Lower lobe of right lung (tissue), 2 donors: ENCODE results near the gene BICD1. TPM values are rescaled to one million over a fixed set of nuclear protein-coding genes. Genes with fewer than 3 reads are reported as not detected.

Experiments
- ATAC-seq, 2 donors: fragments of 200-7000 bp; cut with Tn5 transposase; one replicate each; pipeline ENCODE4 v1.9.1; 2020 to 2022; ENCODE audit warnings: mild to moderate bottlenecking in 2 of 2, moderate library complexity in 2 of 2
- DNase-seq: peaks from one replicate; pipeline ENCODE4 v3.0.0-alpha.2; 2020
- H3K27ac ChIP-seq: fragments of 200-600 bp; one replicate; pipeline ENCODE4 v1.8.0; 2022
- H3K27me3 ChIP-seq: fragments of 200-600 bp; one replicate; pipeline ENCODE4 v1.8.0; 2022; ENCODE audit warnings: low read depth
- H3K36me3 ChIP-seq: fragments of 200-600 bp; one replicate; pipeline ENCODE4 v1.8.0; 2022; ENCODE audit warnings: mild to moderate bottlenecking
- H3K4me1 ChIP-seq: fragments of 200-600 bp; one replicate; pipeline ENCODE4 v1.8.0; 2022
- H3K4me3 ChIP-seq: fragments of 200-600 bp; one replicate; pipeline ENCODE4 v1.8.0; 2022; ENCODE audit warnings: mild to moderate bottlenecking
- H3K9me3 ChIP-seq: fragments of 200-600 bp; one replicate; pipeline ENCODE4 v1.8.0; 2022
- intact Hi-C: fragments of 100-400 bp; cut with DNase I; formaldehyde crosslinking; loops from one replicate; pipeline ENCODE4 v1.11.0; 2022
- total RNA-seq: library from RNA; stranded (reverse); fragmentation: NEBNext Ultra II Directional; extraction: Animal tissue kit (Norgen Biotek cat#: 25700); gene quantifications from one replicate; pipeline ENCODE4 v1.2.1, GENCODE V29; 2021
- TF ChIP-seq, protein P1 (sequence below): fragments of 200-600 bp; IDR thresholded peaks from one replicate; pipeline ENCODE4 v1.8.0; 2022; ENCODE audit warnings: antibody characterized with exemption, mild to moderate bottlenecking
- donor health status: DM: no; HTN: yes; CAD: no; lungs with severe emphysema.

BICD1 gene
- total RNA-seq, 1 donor from 2014 or later: 11.0 TPM

- H3K4me1 ChIP-seq: no peaks in the 10 kb centered on the region
- no peak overlapping the region for H3K27ac ChIP-seq
- TF ChIP-seq, protein P1, sequence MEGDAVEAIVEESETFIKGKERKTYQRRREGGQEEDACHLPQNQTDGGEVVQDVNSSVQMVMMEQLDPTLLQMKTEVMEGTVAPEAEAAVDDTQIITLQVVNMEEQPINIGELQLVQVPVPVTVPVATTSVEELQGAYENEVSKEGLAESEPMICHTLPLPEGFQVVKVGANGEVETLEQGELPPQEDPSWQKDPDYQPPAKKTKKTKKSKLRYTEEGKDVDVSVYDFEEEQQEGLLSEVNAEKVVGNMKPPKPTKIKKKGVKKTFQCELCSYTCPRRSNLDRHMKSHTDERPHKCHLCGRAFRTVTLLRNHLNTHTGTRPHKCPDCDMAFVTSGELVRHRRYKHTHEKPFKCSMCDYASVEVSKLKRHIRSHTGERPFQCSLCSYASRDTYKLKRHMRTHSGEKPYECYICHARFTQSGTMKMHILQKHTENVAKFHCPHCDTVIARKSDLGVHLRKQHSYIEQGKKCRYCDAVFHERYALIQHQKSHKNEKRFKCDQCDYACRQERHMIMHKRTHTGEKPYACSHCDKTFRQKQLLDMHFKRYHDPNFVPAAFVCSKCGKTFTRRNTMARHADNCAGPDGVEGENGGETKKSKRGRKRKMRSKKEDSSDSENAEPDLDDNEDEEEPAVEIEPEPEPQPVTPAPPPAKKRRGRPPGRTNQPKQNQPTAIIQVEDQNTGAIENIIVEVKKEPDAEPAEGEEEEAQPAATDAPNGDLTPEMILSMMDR: peak; percentile 42
- DNase-seq (no peak), ATAC-seq (peak; percentile 37 to 46)
- no peak overlapping the region for H3K4me3 ChIP-seq
- peaks cover 4% of the 10 kb centered on the region for H3K36me3 ChIP-seq
- intact Hi-C loops: loop anchor here (10.0 kb wide), 1 partner anchor 238 kb away; no protein-coding TSS in a partner anchor
- H3K27me3 ChIP-seq: no peaks in the 10 kb centered on the region
- no peaks in the 10 kb centered on the region for H3K9me3 ChIP-seq
Observed at GRCh38 chr12:32302218-32303173, 195.8 kb downstream of the BICD1 start.

DNA sequence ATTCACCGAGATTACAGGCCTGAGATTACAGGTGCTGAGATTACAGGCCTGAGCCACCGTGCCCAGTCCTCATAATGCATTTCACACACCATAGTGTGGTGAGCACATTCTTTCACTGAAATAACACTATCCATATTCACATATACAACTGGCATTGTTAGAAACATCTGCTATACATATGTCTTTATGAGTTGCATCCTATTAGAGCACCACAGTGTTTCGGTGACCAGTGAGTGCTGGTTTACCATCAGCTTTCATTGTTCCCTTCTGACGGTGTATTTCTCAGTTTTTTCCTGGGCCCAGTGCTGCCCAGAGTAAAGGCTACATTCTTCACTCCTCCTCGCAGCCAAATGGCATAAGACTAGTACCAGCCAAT, 196.5 kb downstream of the BICD1 start:
- H3K9me3 ChIP-seq: no peaks in the 10 kb centered on the region
- ATAC-seq (no peak), DNase-seq (no peak)
- no peak overlapping the region for H3K27ac ChIP-seq
- no peak overlapping the region for H3K4me3 ChIP-seq
- no peaks in the 10 kb centered on the region for H3K27me3 ChIP-seq
- no peaks in the 10 kb centered on the region for H3K4me1 ChIP-seq
- H3K36me3 ChIP-seq: peaks cover 4% of the 10 kb centered on the region
- intact Hi-C loops: loop anchor here (10.0 kb wide), 1 partner anchor 238 kb away; no protein-coding TSS in a partner anchor
- TF ChIP-seq, protein P1: no peak

- intact Hi-C loops: loop anchor here (10.0 kb wide), 1 partner anchor 240 kb away; no protein-coding TSS in a partner anchor
- Histone ChIP-seq H3K4me3 (no peak overlapping the region), H3K36me3 (peaks cover 4% of the 10 kb centered on the region), H3K9me3 (no peaks in the 10 kb centered on the region), H3K27me3 (no peaks in the 10 kb centered on the region), H3K4me1 (peaks cover 4% of the 10 kb centered on the region), H3K27ac (no peak overlapping the region)
- no peak for DNase-seq
- no peak for ATAC-seq
- TF ChIP-seq, protein P1: peak; percentile 39
Observed at GRCh38 chr12:32305163-32305562, 198.5 kb downstream of the BICD1 start.

DNA sequence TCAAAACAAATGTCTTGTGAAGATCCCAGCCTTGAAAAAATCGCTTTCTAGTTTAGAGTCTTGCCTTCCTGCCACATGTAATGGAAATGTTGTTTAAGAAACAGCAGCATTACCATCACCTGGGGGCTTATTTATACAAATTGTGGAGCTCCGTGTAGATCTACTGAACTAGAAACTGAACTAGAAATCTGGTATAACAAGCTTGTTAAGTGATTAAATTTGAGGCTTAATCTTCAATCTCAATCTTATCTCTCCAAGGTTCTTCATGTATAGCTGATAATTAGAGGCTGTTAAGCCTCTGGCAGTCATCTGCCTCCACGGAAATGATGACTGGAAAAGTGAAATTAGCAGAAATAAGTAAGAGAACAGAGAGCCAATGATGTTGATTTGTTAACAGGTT, 200.7 kb downstream of the BICD1 start:
- DNase-seq (no peak), ATAC-seq (no peak)
- no peak overlapping the region for H3K4me3 ChIP-seq
- H3K9me3 ChIP-seq: no peaks in the 10 kb centered on the region
- no peak overlapping the region for H3K27ac ChIP-seq
- TF ChIP-seq, protein P1: no peak
- peaks cover 10% of the 10 kb centered on the region for H3K4me1 ChIP-seq
- intact Hi-C loops: loop anchor here (10.0 kb wide), 1 partner anchor 243 kb away; no protein-coding TSS in a partner anchor
- H3K36me3 ChIP-seq: peaks cover 4% of the 10 kb centered on the region
- no peaks in the 10 kb centered on the region for H3K27me3 ChIP-seq

DNA sequence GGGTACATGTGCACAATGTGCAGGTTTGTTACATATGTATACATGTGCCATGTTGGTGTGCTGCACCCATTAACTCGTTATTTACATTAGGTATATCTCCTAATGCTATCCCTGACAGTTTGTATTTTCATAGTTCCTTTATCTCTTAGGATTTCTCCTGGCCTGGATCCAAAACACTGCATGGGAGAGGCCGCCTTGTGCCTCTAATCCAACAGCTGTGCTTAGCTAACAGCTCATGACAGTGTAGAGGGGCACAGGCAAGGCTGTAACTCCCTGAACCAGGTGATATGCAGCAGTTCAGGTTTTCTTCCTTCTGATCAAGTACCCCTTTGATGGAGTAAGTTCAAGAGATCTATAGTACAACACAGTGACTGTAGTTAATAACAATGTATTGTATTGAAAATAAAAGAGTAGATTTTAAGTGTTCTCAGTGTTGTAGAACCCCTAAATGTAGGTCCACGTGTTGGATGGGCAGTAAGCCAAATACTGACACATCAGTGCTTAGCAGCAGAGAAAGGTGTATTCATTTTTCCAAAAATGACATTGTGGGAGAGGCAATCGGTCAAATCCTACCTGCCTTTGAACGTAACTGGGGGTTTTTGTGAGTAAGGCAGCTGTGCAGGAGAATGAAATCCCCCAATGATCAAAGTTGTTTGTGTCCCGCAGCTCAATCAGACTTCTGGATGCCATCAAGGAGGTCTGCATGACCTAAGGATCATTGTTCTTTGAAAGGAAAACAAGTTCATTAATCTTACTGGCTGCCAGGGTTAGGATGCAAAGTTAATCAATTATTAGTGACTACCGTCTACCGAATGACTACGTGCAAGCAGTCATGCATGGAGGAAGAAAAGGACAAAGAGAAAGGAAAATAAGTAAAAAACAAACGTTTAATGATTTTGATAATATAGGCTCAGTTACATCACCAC, 203.4 kb downstream of the BICD1 start:
- Histone ChIP-seq H3K27ac (no peak overlapping the region), H3K9me3 (no peaks in the 10 kb centered on the region), H3K27me3 (no peaks in the 10 kb centered on the region), H3K4me1 (peaks cover 10% of the 10 kb centered on the region), H3K4me3 (no peak overlapping the region), H3K36me3 (peaks cover 4% of the 10 kb centered on the region)
- TF ChIP-seq, protein P1: no peak
- no peak for ATAC-seq
- no peak for DNase-seq
- intact Hi-C loops: loop anchor here (10.0 kb wide), 1 partner anchor 245 kb away; no protein-coding TSS in a partner anchor
